ENCODE data around the gene DYSF.

DYSF gene

DNA sequence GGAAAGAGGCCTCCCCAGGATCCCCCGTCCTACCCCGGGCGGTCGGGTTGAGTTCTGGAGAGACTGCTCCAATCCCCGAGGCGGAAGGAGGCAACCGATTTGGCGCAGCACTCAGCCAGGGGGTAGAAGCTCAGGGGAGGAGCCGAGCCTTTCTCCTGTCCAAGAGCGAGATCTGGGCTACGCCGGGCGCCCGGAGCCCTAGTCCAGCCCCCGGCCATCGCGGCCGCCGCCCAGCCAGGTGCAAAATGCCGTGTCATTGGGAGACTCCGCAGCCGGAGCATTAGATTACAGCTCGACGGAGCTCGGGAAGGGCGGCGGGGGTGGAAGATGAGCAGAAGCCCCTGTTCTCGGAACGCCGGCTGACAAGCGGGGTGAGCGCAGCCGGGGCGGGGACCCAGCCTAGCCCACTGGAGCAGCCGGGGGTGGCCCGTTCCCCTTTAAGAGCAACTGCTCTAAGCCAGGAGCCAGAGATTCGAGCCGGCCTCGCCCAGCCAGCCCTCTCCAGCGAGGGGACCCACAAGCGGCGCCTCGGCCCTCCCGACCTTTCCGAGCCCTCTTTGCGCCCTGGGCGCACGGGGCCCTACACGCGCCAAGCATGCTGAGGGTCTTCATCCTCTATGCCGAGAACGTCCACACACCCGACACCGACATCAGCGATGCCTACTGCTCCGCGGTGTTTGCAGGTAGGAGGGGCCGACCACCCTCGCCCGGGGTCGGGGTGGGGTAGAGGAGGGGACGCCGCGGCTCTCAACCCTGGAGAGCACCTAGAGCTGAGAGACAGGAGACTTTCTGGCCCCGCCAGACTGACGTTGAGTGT lies at the start of gene DYSF:
Gene DYSF, plus strand, starts transcription at position 158 of the 817 bp plus-strand sequence.
- TF ChIP-seq GATA3 (IDR thresholded peaks at IDR 0.05; ENCODE audit: low read depth, low read length) (no peak), GATA2 (IDR thresholded peaks at IDR 0.05; ENCODE audit: low read depth, low read length) (no peak)

GRCh38 chr2:71409611-71410010 lies 43.8 kb upstream of the DYSF start:
- TF ChIP-seq GATA3 (IDR thresholded peaks at IDR 0.05; ENCODE audit: low read depth, low read length) (no peak), GATA2 (IDR thresholded peaks at IDR 0.05; ENCODE audit: low read depth, low read length) (no peak)

DNA sequence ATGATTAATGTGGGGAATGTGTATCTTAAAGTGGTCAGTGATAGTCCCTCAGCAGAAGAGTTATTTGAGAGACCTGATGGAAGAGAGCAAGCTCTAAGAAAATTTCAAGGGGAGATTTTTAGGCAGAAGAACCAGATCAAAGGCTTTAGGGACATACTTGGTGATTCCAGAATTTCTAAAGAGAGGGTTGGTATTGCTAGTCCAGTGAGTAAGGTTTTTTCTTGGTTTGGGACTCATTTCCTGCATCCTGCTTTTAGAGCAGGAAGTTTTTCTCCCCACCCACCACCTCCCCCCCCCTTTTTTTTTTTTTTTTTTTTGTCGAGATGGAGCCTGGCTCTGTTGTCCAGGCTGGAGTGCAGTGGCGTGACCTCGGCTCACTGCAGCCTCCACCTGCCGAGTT lies 42.7 kb upstream of the DYSF start:
- TF ChIP-seq GATA3 (IDR thresholded peaks at IDR 0.05; ENCODE audit: low read depth, low read length) = no peak
- TF ChIP-seq GATA2 (IDR thresholded peaks at IDR 0.05; ENCODE audit: low read depth, low read length) = no peak

DNA sequence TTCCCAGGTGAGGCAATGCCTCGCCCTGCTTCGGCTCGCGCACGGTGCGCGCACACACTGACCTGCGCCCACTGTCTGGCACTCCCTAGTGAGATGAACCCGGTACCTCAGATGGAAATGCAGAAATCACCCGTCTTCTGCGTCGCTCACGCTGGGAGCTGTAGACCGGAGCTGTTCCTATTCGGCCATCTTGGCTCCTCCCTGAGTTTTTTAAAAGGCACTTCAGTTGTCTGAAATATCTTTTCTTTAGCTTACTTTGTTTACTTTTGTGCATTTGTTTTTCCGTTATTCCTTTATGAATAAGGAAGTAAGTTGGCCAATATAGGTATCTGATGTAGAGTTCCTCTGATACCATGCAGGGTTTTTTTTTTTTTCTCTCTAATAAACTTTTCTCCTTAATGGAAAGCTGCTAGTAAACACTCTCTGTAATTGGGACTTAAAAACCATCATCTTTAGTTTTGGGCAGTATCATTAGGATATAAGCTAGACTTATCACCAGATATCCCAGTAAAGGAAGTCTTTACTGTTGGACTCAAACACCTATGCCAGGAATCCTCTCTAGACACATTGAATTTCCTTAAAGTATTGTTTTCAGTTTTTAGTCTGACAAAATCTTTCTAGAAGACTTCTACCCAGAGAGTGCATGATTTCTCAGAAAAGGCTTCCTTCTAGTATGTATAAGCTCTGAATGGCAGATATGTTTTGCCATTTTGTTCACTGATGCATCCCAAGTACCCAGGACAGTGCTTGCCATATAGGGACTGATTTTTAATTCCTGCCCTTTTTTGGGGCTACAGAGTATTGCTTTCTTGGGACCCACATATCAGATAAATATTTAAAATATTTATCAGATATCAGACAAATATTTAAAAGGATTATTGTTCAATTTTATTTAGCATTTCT lies 35.8 kb upstream of the DYSF start:
- TF ChIP-seq GATA2 (IDR thresholded peaks at IDR 0.05; ENCODE audit: low read depth, low read length) (no peak), GATA3 (IDR thresholded peaks at IDR 0.05; ENCODE audit: low read depth, low read length) (no peak)

- no peak for TF ChIP-seq GATA2 (IDR thresholded peaks at IDR 0.05; ENCODE audit: low read depth, low read length)
Observed at GRCh38 chr2:71419145-71419544, 34.2 kb upstream of the DYSF start.

- TF ChIP-seq GATA3 (IDR thresholded peaks at IDR 0.05; ENCODE audit: low read depth, low read length) (no peak), GATA2 (IDR thresholded peaks at IDR 0.05; ENCODE audit: low read depth, low read length) (no peak)
Observed at GRCh38 chr2:71419976-71420375, 33.4 kb upstream of the DYSF start.

- TF ChIP-seq GATA2 (IDR thresholded peaks at IDR 0.05; ENCODE audit: low read depth, low read length) = no peak
- no peak for TF ChIP-seq GATA3 (IDR thresholded peaks at IDR 0.05; ENCODE audit: low read depth, low read length)
Observed at GRCh38 chr2:71422786-71423185, 30.6 kb upstream of the DYSF start.

DNA sequence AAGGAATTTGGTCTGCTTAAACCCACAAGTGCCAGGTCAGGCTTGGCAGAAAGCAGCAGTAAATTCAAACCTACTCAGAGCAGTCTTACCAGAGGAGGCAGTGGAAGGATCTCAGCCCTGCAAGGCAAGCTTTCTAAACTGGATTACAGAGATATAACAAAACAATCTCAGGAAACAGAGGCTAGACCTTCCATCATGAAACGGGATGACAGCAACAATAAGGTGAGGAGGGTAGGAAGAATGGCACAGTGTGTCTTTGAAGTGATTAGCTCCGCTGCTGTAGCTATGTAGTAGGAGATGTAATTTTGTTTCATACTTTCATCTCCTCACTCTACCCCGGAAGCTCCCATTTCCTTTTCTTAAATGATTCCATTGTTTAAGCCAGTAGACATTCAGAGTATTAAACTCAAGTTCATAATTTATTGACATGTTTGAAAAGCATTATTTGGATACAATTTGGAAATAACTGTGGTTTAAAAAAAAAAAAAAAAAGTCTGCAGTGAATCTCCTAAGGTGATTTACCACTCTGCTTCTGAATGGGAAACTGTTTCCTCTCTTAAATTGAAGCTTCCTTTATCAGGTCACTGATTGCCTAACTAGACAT lies 29.4 kb upstream of the DYSF start:
- TF ChIP-seq GATA3 (IDR thresholded peaks at IDR 0.05; ENCODE audit: low read depth, low read length) (no peak), GATA2 (IDR thresholded peaks at IDR 0.05; ENCODE audit: low read depth, low read length) (no peak)

DNA sequence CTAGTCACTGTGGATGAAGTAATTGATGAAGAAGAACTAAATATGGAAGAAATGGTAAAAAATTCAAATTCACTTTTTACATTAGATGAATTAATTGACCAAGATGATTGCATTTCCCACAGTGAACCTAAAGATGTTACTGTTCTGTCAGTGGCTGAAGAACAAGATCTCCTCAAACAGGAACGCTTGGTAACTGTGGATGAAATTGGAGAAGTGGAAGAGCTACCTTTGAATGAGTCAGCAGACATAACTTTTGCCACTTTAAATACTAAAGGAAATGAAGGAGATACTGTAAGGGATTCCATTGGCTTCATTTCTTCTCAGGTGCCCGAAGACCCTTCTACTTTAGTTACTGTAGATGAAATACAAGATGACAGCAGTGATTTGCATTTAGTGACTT lies 26.6 kb upstream of the DYSF start:
- TF ChIP-seq GATA3 (IDR thresholded peaks at IDR 0.05; ENCODE audit: low read depth, low read length) (no peak), GATA2 (IDR thresholded peaks at IDR 0.05; ENCODE audit: low read depth, low read length) (no peak)

GRCh38 chr2:71428472-71429383 lies 24.6 kb upstream of the DYSF start:
- no peak for TF ChIP-seq GATA3 (IDR thresholded peaks at IDR 0.05; ENCODE audit: low read depth, low read length)
- no peak for TF ChIP-seq GATA2 (IDR thresholded peaks at IDR 0.05; ENCODE audit: low read depth, low read length)

GRCh38 chr2:71446505-71446904 lies 6.9 kb upstream of the DYSF start:
- TF ChIP-seq GATA3 (IDR thresholded peaks at IDR 0.05; ENCODE audit: low read depth, low read length) = no peak
- TF ChIP-seq GATA2 (IDR thresholded peaks at IDR 0.05; ENCODE audit: low read depth, low read length) = no peak

DNA sequence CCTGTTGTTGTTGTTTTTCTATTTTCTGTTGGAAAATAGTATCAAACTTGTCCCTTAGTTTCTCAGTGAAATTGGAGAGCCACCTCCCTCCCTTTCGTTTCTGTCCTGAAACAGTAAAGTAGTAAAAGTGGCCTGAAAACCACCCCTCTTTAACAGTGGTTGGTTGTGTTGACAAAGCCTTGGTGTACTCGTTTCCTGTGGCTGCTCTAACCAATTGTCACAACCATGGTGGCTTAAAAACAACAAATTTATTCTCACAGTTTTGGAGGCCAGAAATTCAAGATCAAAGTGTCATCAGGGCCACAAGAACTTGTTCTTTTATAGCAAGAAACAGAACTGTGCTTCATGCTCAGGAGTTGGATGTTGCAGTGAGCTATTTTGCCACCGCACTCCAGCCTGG lies 4.0 kb upstream of the DYSF start:
- TF ChIP-seq GATA2 (IDR thresholded peaks at IDR 0.05; ENCODE audit: low read depth, low read length) = no peak
- TF ChIP-seq GATA3 (IDR thresholded peaks at IDR 0.05; ENCODE audit: low read depth, low read length) = no peak

GRCh38 chr2:71451705-71452104 lies 1.7 kb upstream of the DYSF start:
- TF ChIP-seq GATA3 (IDR thresholded peaks at IDR 0.05; ENCODE audit: low read depth, low read length) = no peak
- TF ChIP-seq GATA2 (IDR thresholded peaks at IDR 0.05; ENCODE audit: low read depth, low read length) = no peak

Data from SH-SY5Y (cell line).